Suprapubic skin (tissue), 3 donors: Measurements from ENCODE around the gene RFX6.

ENCODE experiments used
- CTCF ChIP-seq, 2 donors: fragments of 200-600 bp in 1 of 2; fragments of 450-650 bp in 1 of 2; sonication (generic) in 1 of 2; IDR thresholded peaks; one replicate each; pipeline ENCODE4 v1.5.1; 2016 to 2019; ENCODE audit warnings: antibody characterized with exemption in 2 of 2, mild to moderate bottlenecking in 1 of 2, moderate library complexity in 1 of 2
- POLR2A ChIP-seq, 2 donors: fragments of 450-650 bp; IDR thresholded peaks; one replicate each; pipeline ENCODE4 v1.6.1; 2017; ENCODE audit warnings: antibody characterized with exemption in 2 of 2, mild to moderate bottlenecking in 2 of 2, moderate library complexity in 2 of 2

- TF ChIP-seq CTCF (IDR thresholded peaks at IDR 0.05): no peak
- no peak for TF ChIP-seq POLR2A (IDR thresholded peaks at IDR 0.05)
Observed at GRCh38 chr6:116895935-116896334, 18.9 kb downstream of the RFX6 start.
